ENCODE results near the gene CCDC40. TPM values are rescaled to one million over a fixed set of nuclear protein-coding genes. Genes with fewer than 3 reads are reported as not detected.
"Not testable (repeated sequence)": the region's sequence is repeated elsewhere in the genome, so short reads cannot be mapped to it uniquely, and the experiment has no call there.

Gene CCDC40
- total RNA-seq, 2 donors from 2014 or later, result 1.2 to 3.6 TPM

GRCh38 chr17:80087346-80088265 lies 51.2 kb downstream of the CCDC40 start:
- Histone ChIP-seq H3K4me3 (no peak overlapping the region), H3K9me3 (no peaks in the 10 kb centered on the region), H3K4me1 (no peaks in the 10 kb centered on the region), H3K27me3 (no peaks in the 10 kb centered on the region), H3K9ac (ENCODE audit: low read depth in 2 of 2, low read length in 2 of 2) (no peak overlapping the region), H3K27ac (no peak overlapping the region), H3K36me3 (no peaks in the 10 kb centered on the region)
- intact Hi-C loops (cut with DNase I), result no loop called here
- no peak for DNase-seq
- TF ChIP-seq, protein P1, sequence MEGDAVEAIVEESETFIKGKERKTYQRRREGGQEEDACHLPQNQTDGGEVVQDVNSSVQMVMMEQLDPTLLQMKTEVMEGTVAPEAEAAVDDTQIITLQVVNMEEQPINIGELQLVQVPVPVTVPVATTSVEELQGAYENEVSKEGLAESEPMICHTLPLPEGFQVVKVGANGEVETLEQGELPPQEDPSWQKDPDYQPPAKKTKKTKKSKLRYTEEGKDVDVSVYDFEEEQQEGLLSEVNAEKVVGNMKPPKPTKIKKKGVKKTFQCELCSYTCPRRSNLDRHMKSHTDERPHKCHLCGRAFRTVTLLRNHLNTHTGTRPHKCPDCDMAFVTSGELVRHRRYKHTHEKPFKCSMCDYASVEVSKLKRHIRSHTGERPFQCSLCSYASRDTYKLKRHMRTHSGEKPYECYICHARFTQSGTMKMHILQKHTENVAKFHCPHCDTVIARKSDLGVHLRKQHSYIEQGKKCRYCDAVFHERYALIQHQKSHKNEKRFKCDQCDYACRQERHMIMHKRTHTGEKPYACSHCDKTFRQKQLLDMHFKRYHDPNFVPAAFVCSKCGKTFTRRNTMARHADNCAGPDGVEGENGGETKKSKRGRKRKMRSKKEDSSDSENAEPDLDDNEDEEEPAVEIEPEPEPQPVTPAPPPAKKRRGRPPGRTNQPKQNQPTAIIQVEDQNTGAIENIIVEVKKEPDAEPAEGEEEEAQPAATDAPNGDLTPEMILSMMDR (IDR thresholded peaks at IDR 0.05), result no peak

DNA sequence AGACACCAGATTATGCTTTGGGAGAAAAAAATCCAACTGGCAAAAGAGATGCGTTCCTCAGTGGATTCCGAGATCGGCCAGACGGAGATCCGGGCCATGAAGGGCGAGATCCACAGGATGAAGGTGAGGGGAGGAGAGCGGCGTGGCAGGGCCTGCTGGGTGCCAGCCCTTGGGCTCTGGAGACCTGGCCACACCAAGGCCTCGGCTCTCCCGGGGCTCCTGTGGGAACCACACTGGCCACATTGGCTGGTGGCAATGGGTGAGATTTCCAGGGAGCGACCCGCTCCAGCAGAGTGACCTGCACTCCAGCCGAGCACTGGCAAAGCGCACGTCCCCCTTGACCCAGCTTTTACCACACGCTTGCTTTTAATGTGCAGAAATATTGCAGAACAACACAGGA lies 53.3 kb downstream of the CCDC40 start:
- TF ChIP-seq, protein P1 (IDR thresholded peaks at IDR 0.05), result no peak
- H3K9ac ChIP-seq (ENCODE audit: low read depth in 2 of 2, low read length in 2 of 2), result no peak overlapping the region
- no peaks in the 10 kb centered on the region for H3K36me3 ChIP-seq
- intact Hi-C loops (cut with DNase I), result no loop called here
- DNase-seq, result no peak
- no peak overlapping the region for H3K4me3 ChIP-seq
- no peaks in the 10 kb centered on the region for H3K4me1 ChIP-seq
- H3K27ac ChIP-seq, result no peak overlapping the region
- H3K9me3 ChIP-seq, result no peaks in the 10 kb centered on the region
- H3K27me3 ChIP-seq, result no peaks in the 10 kb centered on the region

- H3K4me3 ChIP-seq; intact Hi-C loops (cut with DNase I); H3K9me3 ChIP-seq; H3K27me3 ChIP-seq; H3K27ac ChIP-seq; H3K36me3 ChIP-seq; H3K9ac ChIP-seq (ENCODE audit: low read depth in 2 of 2, low read length in 2 of 2); H3K4me1 ChIP-seq; DNase-seq: not testable (repeated sequence)
These were observed 53.7 kb downstream of the CCDC40 start for GRCh38 chr17:80090164-80090563.

DNA sequence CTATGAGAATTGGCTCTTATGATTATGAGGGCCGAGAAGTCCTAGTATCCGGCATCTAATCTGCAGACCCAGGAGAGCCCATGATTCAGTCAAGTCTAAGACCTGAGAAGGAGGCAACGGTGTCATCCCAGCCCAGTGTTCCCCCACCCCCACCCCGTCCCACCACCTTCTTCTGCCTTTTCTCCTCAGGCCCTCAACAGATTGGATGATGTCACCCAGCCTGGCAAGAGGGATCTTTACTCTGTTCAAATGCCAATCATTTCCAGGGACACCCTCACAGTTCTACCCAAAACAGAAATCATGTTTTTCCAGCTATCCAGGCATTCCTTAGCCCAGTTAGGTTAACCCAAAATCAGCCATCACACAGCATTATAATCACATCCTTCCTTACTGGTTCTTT lies 54.9 kb downstream of the CCDC40 start:
- H3K9me3 ChIP-seq, result no peaks in the 10 kb centered on the region
- TF ChIP-seq, protein P1 (IDR thresholded peaks at IDR 0.05), result no peak
- no peaks in the 10 kb centered on the region for H3K4me1 ChIP-seq
- no peak overlapping the region for H3K27ac ChIP-seq
- no peaks in the 10 kb centered on the region for H3K27me3 ChIP-seq
- H3K9ac ChIP-seq (ENCODE audit: low read depth in 2 of 2, low read length in 2 of 2), result no peak overlapping the region
- H3K36me3 ChIP-seq, result no peaks in the 10 kb centered on the region
- intact Hi-C loops (cut with DNase I), result no loop called here
- DNase-seq, result no peak
- no peak overlapping the region for H3K4me3 ChIP-seq

GRCh38 chr17:80092959-80093358 lies 56.5 kb downstream of the CCDC40 start:
- no peaks in the 10 kb centered on the region for H3K27me3 ChIP-seq
- H3K9me3 ChIP-seq, result no peaks in the 10 kb centered on the region
- H3K36me3 ChIP-seq, result no peaks in the 10 kb centered on the region
- H3K4me3 ChIP-seq, result no peak overlapping the region
- DNase-seq, result no peak
- intact Hi-C loops (cut with DNase I), result no loop called here
- no peak overlapping the region for H3K9ac ChIP-seq (ENCODE audit: low read depth in 2 of 2, low read length in 2 of 2)
- TF ChIP-seq, protein P1 (IDR thresholded peaks at IDR 0.05), result no peak
- H3K4me1 ChIP-seq, result no peaks in the 10 kb centered on the region
- H3K27ac ChIP-seq, result peak overlapping the region; percentile 28
